K562 (cell line): ENCODE data around the gene CHMP2A. TPM values are rescaled to one million over a fixed set of nuclear protein-coding genes. Genes with fewer than 3 reads are reported as not detected.
A peak's percentile ranks its signal among the peaks of the same experiment; 100 is the strongest.

Experiments used
- CTBP1 ChIP-seq: fragments of 450-650 bp; IDR thresholded peaks from 2 replicates; pipeline ENCODE4 v1.6.1; 2016; ENCODE audit warnings: borderline replicate concordance
- DACH1 ChIP-seq: fragments of 450-650 bp; IDR thresholded peaks from 2 replicates; pipeline ENCODE4 v1.6.1; 2018; ENCODE audit not compliant: partially characterized antibody
- FOSL1 ChIP-seq: fragments of 200-800 bp; sonication (Bioruptor generic); conservative IDR thresholded peaks from 2 replicates; pipeline ENCODE4 v1.6.1; 2016; ENCODE audit warnings: missing genetic modification characterization, missing compliant biosample characterization
- HDAC6 ChIP-seq: IDR thresholded peaks from 2 replicates; pipeline ENCODE4 v1.6.1; 2012; ENCODE audit warnings: low read depth, mild to moderate bottlenecking, control low read depth, inconsistent platforms, low read length, moderate library complexity
- NR2C1 ChIP-seq, 2 experiments: fragments of 450-650 bp; IDR thresholded peaks; 2 replicates each; pipeline ENCODE4 v1.6.1; 2017; ENCODE audit warnings: mild to moderate bottlenecking in 2 of 2, antibody characterized with exemption in 1 of 2, inconsistent platforms in 1 of 2, missing compliant biosample characterization in 1 of 2, missing genetic modification characterization in 1 of 2
- NR4A1 ChIP-seq, 2 experiments: fragments of 250-450 bp in 1 of 2; fragments of 450-650 bp in 1 of 2; sonication (Bioruptor Pico) in 1 of 2; IDR thresholded peaks; 2 replicates each; pipeline versions ENCODE4 v1.4.0 to v1.6.1; 2016 to 2020; ENCODE audit warnings: mild to moderate bottlenecking in 2 of 2, missing compliant biosample characterization in 1 of 2, missing genetic modification characterization in 1 of 2, moderate library complexity in 1 of 2
- TEAD4 ChIP-seq, 2 experiments: sonication (generic) in 1 of 2; formaldehyde crosslinking in 1 of 2; IDR thresholded peaks; 2 replicates each; pipeline versions ENCODE4 v1.6.1 to v1.8.0; 2012 to 2022; ENCODE audit warnings: borderline replicate concordance in 1 of 2, inconsistent platforms in 1 of 2, low read length in 1 of 2, mild to moderate bottlenecking in 1 of 2, missing genetic modification reagents in 1 of 2
- ZC3H11A ChIP-seq: IDR thresholded peaks from 2 replicates; pipeline ENCODE4 v1.6.1; 2012; ENCODE audit warnings: low read depth, low read length, improper control_type of control experiment
- ZNF23 ChIP-seq: fragments of 250-450 bp; sonication (Bioruptor Pico); IDR thresholded peaks from 2 replicates; pipeline ENCODE4 v1.4.0; 2020; ENCODE audit warnings: mild to moderate bottlenecking
- ZNF354B ChIP-seq: fragments of 250-450 bp; sonication (Bioruptor Pico); IDR thresholded peaks from 2 replicates; pipeline ENCODE4 v1.4.0; 2020
- ZNF511 ChIP-seq: sonication (generic); formaldehyde crosslinking; IDR thresholded peaks from 2 replicates; pipeline ENCODE4 v1.8.0; 2022; ENCODE audit warnings: mild to moderate bottlenecking, missing genetic modification reagents
- ZNF830 ChIP-seq: fragments of 250-450 bp; sonication (Bioruptor Pico); IDR thresholded peaks from 2 replicates; pipeline ENCODE4 v1.5.0; 2021; ENCODE audit warnings: mild to moderate bottlenecking
- polyA plus RNA-seq, 8 experiments: library from polyadenylated mRNA; depleted of rRNA in 4 of 8; stranded (reverse) in 5 of 8; unstranded in 3 of 8; fragments of >200 nt; fragmentation: Nextera tagmentation in 2 of 8; fragmentation: Illumina TruSeq in 1 of 8; extraction: Ambion mirVana in 2 of 8; extraction: Trizol in 1 of 8; gene quantifications; 2 replicates each; pipeline versions ENCODE4 v1.2.1 to v1.2.3, GENCODE V29; 2011 to 2014; ENCODE audit warnings: inconsistent platforms in 1 of 8, missing spikeins in 1 of 8
- total RNA-seq, 7 experiments: library from RNA; depleted of rRNA in 6 of 7; stranded (reverse); fragments of >200 nt in 6 of 7; fragmentation: Illumina TruSeq in 2 of 7; extraction: Trizol in 2 of 7; gene quantifications; 2 replicates each; pipeline versions ENCODE4 v1.2.1 to v1.2.3, GENCODE V29; 2011 to 2021; ENCODE audit warnings: low replicate concordance in 1 of 7
- TF ChIP-seq, protein P1 (sequence below): fragments of 450-650 bp; IDR thresholded peaks from 2 replicates; pipeline ENCODE4 v1.6.1; 2016; ENCODE audit warnings: mild to moderate bottlenecking
- TF ChIP-seq, protein P2 (sequence below): fragments of 250-450 bp; sonication (Bioruptor Pico); IDR thresholded peaks from 2 replicates; pipeline ENCODE4 v1.8.0; 2022; ENCODE audit warnings: inconsistent platforms, mild to moderate bottlenecking, moderate library complexity, borderline replicate concordance
- TF ChIP-seq, protein P3 (sequence below): sonication (generic); formaldehyde crosslinking; IDR thresholded peaks from 2 replicates; pipeline ENCODE4 v1.8.1; 2023; ENCODE audit warnings: mild to moderate bottlenecking, missing genetic modification reagents
- TF ChIP-seq, protein P4 (sequence below): fragments of 250-450 bp; sonication (Bioruptor Pico); IDR thresholded peaks from 2 replicates; pipeline ENCODE4 v1.8.0; 2021; ENCODE audit warnings: mild to moderate bottlenecking, moderate library complexity

The CHMP2A gene
- total and polyA plus RNA-seq, 9 of the 15 experiments (the other 6 are each of a cell fraction or from before 2014, with no cell fraction given), result 57.6 to 159 (median 87.2) TPM

GRCh38 chr19:58554494-58555368 is at the start of gene CHMP2A (continued):
- TF ChIP-seq, protein P1, sequence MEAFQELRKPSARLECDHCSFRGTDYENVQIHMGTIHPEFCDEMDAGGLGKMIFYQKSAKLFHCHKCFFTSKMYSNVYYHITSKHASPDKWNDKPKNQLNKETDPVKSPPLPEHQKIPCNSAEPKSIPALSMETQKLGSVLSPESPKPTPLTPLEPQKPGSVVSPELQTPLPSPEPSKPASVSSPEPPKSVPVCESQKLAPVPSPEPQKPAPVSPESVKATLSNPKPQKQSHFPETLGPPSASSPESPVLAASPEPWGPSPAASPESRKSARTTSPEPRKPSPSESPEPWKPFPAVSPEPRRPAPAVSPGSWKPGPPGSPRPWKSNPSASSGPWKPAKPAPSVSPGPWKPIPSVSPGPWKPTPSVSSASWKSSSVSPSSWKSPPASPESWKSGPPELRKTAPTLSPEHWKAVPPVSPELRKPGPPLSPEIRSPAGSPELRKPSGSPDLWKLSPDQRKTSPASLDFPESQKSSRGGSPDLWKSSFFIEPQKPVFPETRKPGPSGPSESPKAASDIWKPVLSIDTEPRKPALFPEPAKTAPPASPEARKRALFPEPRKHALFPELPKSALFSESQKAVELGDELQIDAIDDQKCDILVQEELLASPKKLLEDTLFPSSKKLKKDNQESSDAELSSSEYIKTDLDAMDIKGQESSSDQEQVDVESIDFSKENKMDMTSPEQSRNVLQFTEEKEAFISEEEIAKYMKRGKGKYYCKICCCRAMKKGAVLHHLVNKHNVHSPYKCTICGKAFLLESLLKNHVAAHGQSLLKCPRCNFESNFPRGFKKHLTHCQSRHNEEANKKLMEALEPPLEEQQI, result no peak
- peak; percentile 18 for TF ChIP-seq DACH1
- peak; percentile 68; the same call in 1 of the 2 replicates for TF ChIP-seq CTBP1
- TF ChIP-seq NR4A1 (CRISPR knock-in tag; IDR thresholded peaks at IDR 0.05), result no peak
- TF ChIP-seq NR4A1 (tag; IDR thresholded peaks at IDR 0.05), result no peak
- peak; percentile 70; the same call in 1 of the 2 replicates for TF ChIP-seq ZNF830
- no peak for TF ChIP-seq HDAC6
- TF ChIP-seq FOSL1, result no peak
- TF ChIP-seq ZNF23 (CRISPR knock-in tag), result no peak
- peak; percentile 99 for TF ChIP-seq NR2C1 (IDR thresholded peaks at IDR 0.05)
- TF ChIP-seq NR2C1 (tag; IDR thresholded peaks at IDR 0.05), result peak; percentile 99
- TF ChIP-seq ZNF354B (CRISPR knock-in tag), result no peak
- TF ChIP-seq, protein P2, sequence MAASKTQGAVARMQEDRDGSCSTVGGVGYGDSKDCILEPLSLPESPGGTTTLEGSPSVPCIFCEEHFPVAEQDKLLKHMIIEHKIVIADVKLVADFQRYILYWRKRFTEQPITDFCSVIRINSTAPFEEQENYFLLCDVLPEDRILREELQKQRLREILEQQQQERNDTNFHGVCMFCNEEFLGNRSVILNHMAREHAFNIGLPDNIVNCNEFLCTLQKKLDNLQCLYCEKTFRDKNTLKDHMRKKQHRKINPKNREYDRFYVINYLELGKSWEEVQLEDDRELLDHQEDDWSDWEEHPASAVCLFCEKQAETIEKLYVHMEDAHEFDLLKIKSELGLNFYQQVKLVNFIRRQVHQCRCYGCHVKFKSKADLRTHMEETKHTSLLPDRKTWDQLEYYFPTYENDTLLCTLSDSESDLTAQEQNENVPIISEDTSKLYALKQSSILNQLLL (CRISPR knock-in tag), result no peak
- TF ChIP-seq ZC3H11A, result peak; percentile 27; the same call in 1 of the 2 replicates
- TF ChIP-seq, protein P3, sequence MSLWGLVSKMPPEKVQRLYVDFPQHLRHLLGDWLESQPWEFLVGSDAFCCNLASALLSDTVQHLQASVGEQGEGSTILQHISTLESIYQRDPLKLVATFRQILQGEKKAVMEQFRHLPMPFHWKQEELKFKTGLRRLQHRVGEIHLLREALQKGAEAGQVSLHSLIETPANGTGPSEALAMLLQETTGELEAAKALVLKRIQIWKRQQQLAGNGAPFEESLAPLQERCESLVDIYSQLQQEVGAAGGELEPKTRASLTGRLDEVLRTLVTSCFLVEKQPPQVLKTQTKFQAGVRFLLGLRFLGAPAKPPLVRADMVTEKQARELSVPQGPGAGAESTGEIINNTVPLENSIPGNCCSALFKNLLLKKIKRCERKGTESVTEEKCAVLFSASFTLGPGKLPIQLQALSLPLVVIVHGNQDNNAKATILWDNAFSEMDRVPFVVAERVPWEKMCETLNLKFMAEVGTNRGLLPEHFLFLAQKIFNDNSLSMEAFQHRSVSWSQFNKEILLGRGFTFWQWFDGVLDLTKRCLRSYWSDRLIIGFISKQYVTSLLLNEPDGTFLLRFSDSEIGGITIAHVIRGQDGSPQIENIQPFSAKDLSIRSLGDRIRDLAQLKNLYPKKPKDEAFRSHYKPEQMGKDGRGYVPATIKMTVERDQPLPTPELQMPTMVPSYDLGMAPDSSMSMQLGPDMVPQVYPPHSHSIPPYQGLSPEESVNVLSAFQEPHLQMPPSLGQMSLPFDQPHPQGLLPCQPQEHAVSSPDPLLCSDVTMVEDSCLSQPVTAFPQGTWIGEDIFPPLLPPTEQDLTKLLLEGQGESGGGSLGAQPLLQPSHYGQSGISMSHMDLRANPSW, result no peak
- TF ChIP-seq, protein P4, sequence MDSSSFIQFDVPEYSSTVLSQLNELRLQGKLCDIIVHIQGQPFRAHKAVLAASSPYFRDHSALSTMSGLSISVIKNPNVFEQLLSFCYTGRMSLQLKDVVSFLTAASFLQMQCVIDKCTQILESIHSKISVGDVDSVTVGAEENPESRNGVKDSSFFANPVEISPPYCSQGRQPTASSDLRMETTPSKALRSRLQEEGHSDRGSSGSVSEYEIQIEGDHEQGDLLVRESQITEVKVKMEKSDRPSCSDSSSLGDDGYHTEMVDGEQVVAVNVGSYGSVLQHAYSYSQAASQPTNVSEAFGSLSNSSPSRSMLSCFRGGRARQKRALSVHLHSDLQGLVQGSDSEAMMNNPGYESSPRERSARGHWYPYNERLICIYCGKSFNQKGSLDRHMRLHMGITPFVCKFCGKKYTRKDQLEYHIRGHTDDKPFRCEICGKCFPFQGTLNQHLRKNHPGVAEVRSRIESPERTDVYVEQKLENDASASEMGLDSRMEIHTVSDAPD (CRISPR knock-in tag), result no peak
- TF ChIP-seq ZNF511 (CRISPR knock-in tag), result peak; percentile 50; the same call in 1 of the 2 replicates
- TF ChIP-seq TEAD4 (IDR thresholded peaks at IDR 0.05; ENCODE audit: low read length), result no peak
- TF ChIP-seq TEAD4 (CRISPR knock-in tag; IDR thresholded peaks at IDR 0.05; ENCODE audit: borderline replicate concordance), result no peak
